Measurements from ENCODE around the gene TMSB15C.

TMSB15C gene

GRCh38 chrX:104105330-104106262, 29.6 kb upstream of the TMSB15C start:
- no peak for TF ChIP-seq CTCF (conservative IDR thresholded peaks at IDR 0.05)
- H3K27ac ChIP-seq = no peak overlapping the region

GRCh38 chrX:104104676-104105075, 28.6 kb upstream of the TMSB15C start:
- H3K27ac ChIP-seq = no peak overlapping the region
- no peak for TF ChIP-seq CTCF (conservative IDR thresholded peaks at IDR 0.05)

GRCh38 chrX:104098919-104099318, 22.9 kb upstream of the TMSB15C start:
- no peak for TF ChIP-seq CTCF (conservative IDR thresholded peaks at IDR 0.05)
- H3K27ac ChIP-seq = no peak overlapping the region

GRCh38 chrX:104098151-104098808, 22.2 kb upstream of the TMSB15C start:
- TF ChIP-seq CTCF (conservative IDR thresholded peaks at IDR 0.05) = peak; percentile 48

GRCh38 chrX:104085919-104086318, 9.9 kb upstream of the TMSB15C start:
- H3K27ac ChIP-seq = no peak overlapping the region
- no peak for TF ChIP-seq CTCF (conservative IDR thresholded peaks at IDR 0.05)

More at GRCh38 chrX:104098151-104098808, 22.2 kb upstream of the TMSB15C start:
- no peak overlapping the region for H3K27ac ChIP-seq

GRCh38 chrX:104085477-104085876, 9.4 kb upstream of the TMSB15C start:
- H3K27ac ChIP-seq = no peak overlapping the region
- TF ChIP-seq CTCF (conservative IDR thresholded peaks at IDR 0.05) = no peak

GRCh38 chrX:104084534-104085277, 8.7 kb upstream of the TMSB15C start:
- TF ChIP-seq CTCF (conservative IDR thresholded peaks at IDR 0.05) = no peak
- no peak overlapping the region for H3K27ac ChIP-seq

Measured in VCaP (cell line).